Measurements from ENCODE around the gene EIF2S3B.
"Not testable (repeated sequence)": the region's sequence is repeated elsewhere in the genome, so short reads cannot be mapped to it uniquely, and the experiment has no call there.

- not testable (repeated sequence) for TF ChIP-seq FOXA1 (IDR thresholded peaks at IDR 0.05); LEF1 (IDR thresholded peaks at IDR 0.05; ENCODE audit: borderline replicate concordance); L3MBTL2 (conservative IDR thresholded peaks at IDR 0.05)
These were observed 32.9 kb upstream of the EIF2S3B start for GRCh38 chr12:10472808-10473207.

All from HEK293T (cell line).